ENCODE results near the gene MLLT1.

DNA sequence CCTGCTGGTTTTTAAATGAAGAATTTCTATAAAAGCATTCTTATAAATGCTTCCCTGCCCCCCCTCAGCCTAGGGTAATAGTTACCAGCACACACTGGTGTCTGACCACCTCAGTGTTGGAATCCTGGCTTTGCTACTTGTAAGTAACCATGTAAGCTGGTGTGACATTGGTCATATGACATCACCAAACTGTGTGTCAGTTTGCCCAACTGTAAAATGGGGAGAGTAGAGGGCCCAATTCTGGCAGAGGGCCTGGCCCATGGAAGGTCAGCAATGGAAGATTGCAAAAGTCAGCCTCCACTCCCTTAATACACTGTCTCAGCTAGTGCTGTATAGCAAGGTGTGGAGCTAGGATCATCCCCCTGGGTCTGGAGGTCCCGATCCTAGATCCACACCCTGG is 112.7 kb downstream of the MLLT1 start:
- no peak for TF ChIP-seq CTCF (IDR thresholded peaks at IDR 0.05; ENCODE audit: low read depth, low read length, poor library complexity, severe bottlenecking)
- TF ChIP-seq EZH2phosphoT487 (IDR thresholded peaks at IDR 0.05; ENCODE audit: borderline replicate concordance, low read length) = no peak
